ENCODE results near the gene SH3YL1. TPM values are rescaled to one million over a fixed set of nuclear protein-coding genes. Genes with fewer than 3 reads are reported as not detected.
A peak's percentile ranks its signal among the peaks of the same experiment; 100 is the strongest.

SH3YL1 gene
- polyA plus RNA-seq, 3 donors = 96.3 to 132 (median 114) TPM

DNA sequence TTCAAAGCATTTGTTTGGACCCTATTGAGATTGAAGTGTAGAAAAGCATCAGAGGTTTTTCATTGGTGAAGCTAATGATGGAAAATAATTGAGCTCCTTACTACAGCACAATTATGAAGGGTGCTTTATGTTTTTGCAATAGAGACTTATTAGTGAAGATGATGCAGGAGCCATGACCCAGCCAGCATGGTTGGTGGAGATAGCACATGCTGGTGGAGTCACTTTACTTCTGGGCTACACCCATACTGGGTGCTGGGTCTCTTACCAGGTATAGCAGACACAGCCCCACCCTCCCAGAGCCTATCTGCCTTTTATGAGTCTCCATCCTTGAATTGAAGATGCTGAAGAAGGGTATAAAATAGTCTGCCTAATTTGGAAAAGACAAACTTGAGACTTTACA lies 4.5 kb upstream of the SH3YL1 start:
- DNase-seq (ENCODE audit: extremely low read depth in 1 of 11, low read depth in 9 of 11, low spot score in 4 of 11) = no peak

DNA sequence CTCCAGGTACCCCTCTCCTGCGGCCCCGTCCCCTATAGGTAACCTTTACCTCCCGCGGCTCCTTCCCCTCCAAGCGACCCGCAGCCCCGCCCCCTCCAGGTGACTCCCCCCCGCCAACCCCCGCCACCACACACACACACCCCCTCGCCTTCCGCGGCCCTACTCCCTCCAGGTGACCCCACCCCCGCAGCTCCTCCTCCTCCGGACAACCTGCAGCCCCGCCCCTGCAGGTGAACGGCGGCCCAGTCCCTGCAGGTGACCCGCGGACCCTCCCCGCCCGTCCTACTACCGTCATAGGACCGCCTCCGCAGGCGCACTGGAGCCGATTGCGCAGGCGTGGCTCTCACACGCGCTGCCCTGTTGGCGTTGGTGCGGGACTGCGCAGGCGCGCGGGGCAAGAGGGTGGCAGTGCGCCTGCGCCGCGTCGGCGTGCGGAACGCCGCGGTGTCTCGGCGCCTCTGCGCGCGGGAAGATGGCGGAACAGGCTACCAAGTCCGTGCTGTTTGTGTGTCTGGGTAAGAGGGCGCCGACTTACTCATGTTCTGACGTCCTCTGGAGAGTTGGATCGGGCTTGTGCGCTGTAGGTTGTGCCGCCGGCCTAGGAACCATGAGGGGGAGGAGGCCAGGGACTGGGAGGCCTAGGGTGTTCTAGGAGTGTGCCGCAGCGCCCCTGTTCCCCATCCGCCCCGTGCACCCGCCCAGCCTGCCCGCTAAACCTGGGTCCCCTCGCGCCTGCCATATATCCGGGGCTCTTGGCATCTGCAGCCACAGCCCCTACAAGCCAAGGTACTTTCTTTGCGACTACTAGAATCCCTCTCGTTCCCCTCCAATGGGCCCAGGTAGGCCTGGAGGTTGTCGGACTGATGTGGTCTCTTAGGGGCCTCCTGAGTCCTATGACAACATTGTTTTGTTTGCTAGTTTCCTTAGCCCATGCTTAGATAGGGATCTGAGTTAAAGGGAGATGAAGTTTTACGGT lies 949 bp upstream of the SH3YL1 start, which contains the start of gene ACP1:
Gene ACP1 (plus strand): TSS at position 455 of the 976 bp plus-strand sequence. CDS start 18 bp downstream, at position 473.
- peak; percentile 89 to 95 (median 93) for DNase-seq (ENCODE audit: extremely low read depth in 1 of 11, low read depth in 9 of 11, low spot score in 4 of 11)

DNA sequence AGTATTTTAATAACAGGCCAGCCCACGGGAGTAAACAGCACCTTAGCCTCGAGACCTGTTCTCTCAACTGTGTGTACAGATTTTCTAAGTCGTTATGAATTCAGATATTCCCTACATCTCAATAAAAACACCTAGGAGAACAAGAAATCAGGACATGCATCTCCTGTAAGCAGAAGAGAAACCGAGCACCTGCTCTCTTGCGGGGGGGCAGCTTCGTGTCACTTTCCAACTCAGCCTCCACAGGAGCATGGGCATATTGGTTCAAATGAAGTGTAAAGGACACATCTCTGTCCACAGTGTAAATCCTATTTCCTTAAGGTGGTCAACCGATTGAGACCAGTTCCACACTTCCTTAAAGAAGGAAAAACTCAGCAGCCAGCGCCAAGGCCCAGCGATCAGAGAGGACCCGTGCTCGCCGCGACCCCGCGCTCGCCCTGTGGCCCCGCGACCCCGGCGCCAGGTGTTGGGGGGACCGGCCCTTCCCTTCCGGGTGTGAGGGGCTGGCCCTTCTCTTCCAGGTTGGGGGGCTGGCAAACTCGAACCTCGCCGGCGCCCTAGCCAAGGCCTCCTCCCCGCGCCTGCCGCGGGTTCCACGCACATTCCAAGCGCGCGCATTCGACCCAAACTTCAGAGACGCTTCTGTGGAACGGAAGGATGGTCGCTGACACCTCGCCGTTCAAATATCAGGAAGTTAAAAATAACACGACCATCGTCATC lies 652 bp downstream of the SH3YL1 start:
- DNase-seq (ENCODE audit: extremely low read depth in 1 of 11, low read depth in 9 of 11, low spot score in 4 of 11) = no peak

DNA sequence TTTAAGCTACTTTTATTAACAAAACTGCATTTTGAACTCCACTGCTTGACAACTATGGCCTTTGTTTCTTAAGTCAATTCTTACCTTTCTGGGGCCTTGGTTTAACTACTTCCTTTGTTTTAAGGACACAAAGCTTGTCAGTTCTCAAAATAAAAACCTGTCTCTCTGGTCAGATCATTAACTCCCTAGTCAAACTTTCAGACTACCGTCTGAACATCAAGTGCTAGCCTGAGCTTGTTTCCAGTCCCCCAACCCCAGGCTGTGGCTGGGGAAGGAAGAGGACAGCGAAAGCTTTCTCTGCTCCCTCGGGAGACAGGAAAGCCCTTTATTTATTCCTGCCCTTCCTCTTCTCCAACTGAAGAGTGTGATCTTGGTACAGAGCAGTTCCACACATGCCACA lies 1.7 kb downstream of the SH3YL1 start:
- no peak for DNase-seq (ENCODE audit: extremely low read depth in 1 of 11, low read depth in 9 of 11, low spot score in 4 of 11)

DNA sequence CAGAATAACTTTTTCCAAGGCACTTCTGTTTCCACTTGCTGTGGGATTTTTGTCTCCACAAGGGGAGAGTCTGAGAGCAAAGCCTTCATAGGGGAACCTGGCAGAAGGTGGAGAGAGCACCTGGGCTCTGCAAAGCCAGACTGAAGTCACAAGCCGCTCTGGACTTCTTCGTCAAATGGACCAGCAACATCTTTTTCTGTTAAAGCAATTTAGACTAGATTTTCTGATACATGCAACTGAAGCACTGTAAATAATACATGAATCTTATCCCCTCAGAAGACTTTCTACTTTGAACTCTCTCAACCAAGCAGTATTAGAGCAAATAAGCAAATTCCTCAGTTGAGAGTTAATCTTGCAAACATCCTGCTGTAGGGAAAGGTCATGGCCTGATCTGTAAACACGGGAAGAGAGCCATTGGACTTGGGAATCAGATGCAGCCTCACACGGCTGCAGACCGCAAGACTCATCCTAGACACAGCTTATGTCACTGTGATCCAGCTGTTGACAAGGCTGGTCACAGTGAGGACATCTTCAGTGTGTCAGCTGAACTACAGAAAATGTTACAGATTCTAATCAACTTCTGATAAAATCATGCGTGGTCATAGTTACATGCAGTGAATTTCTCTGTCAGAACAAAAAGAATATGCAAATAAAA lies 3.2 kb downstream of the SH3YL1 start:
- DNase-seq (ENCODE audit: extremely low read depth in 1 of 11, low read depth in 9 of 11, low spot score in 4 of 11) = peak in 1 of 11 donors; percentile 22

DNA sequence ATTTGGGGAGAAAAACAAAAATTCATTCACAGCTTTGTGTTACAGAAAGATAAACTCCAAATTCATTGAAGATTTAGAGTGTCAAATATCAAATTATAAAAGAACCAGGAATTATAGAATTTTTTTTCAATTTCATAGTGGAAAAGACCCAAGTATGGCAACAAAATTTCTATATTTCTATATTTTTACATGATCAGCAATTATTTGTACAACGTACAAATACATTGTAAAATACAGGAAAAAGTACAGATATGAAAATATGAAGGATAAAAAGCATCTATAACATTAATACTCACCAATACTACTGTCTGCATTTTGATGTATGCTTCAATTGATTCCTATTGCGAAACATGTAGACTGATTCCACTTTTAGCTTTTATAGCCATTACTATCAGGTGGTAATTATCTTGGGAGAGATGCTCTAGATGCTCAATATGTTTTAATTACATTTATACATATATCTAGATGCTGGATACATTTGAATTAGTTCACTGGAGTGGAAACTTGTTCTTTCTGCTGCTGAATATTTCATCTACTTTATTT lies 4.0 kb downstream of the SH3YL1 start:
- DNase-seq (ENCODE audit: extremely low read depth in 1 of 11, low read depth in 9 of 11, low spot score in 4 of 11) = no peak

DNA sequence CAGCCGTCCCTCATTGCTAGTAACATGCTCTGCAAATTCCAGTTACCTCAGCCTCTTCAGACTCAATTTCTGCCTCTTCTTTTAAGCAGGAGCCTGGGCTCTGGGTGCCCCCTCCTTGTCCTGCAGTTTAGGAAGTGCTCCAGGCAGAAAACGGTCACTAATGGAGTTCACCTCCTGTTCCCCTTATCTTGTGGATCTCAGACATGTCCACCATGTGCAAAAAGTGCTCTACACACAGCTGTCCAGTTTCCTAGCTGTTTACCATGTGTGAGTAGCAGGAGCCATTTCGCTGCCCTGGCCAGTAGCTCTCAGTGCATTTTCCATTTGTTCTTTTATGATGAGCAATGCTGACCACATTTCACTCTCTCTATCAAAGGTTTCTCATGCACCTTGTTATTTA lies 4.9 kb downstream of the SH3YL1 start:
- no peak for DNase-seq (ENCODE audit: extremely low read depth in 1 of 11, low read depth in 9 of 11, low spot score in 4 of 11)

DNA sequence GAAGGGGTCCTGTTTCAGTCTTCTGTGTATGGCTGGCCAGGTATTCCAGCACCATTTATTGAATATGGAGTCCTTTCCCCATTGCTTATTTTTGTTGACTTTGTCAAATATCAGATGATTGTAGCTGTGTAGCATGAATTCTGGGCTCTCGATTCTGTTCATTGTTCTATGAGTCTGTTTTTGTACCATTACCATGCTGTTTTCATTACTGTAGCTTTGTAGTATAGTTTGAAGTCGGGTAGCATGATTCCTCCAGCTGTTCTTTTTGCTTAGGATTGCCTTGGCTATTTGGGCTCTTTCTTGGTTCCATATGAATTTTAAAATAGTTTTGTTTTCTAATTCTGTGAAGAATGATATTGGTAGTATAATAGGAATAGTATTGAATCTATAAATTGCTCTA lies 6.0 kb downstream of the SH3YL1 start:
- no peak for DNase-seq (ENCODE audit: extremely low read depth in 1 of 11, low read depth in 9 of 11, low spot score in 4 of 11)

DNA sequence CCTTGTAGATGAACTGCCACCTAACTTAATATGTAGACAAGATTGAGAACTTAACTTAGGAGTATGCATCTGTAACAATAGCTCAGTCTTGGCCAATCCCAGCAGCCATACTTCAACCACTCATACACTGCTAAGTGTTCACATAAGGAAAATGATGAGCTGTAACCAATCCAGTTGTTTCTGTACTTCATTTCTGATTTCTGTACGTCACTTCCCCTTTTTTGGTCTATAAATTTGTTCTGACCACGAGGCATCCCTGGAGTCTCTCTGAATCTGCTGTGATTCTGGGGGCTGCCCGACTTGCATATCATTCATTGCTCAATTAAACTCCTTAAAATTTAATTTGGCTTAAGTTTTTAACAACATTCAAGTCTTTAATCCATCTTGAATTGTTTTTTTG lies 6.4 kb downstream of the SH3YL1 start:
- DNase-seq (ENCODE audit: extremely low read depth in 1 of 11, low read depth in 9 of 11, low spot score in 4 of 11) = no peak

DNA sequence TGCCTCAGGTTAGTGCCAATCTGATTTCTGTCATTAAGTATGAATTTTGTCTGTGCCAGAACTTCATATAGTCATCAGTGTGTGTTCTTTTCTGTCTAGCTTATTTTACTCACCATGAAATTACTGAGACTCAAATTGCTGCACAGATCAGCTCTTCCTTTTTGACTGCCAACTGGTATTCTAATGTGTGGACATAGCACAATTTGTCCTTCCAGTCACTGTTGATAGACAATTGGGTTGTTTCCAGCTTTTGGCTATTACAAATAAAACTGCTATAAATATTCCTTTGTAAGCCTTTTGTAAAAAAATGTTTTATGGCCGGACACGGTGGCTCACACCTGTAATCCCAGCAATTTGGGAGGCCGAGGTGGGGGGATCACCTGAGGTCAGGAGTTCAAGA lies 7.7 kb downstream of the SH3YL1 start:
- no peak for DNase-seq (ENCODE audit: extremely low read depth in 1 of 11, low read depth in 9 of 11, low spot score in 4 of 11)

DNA sequence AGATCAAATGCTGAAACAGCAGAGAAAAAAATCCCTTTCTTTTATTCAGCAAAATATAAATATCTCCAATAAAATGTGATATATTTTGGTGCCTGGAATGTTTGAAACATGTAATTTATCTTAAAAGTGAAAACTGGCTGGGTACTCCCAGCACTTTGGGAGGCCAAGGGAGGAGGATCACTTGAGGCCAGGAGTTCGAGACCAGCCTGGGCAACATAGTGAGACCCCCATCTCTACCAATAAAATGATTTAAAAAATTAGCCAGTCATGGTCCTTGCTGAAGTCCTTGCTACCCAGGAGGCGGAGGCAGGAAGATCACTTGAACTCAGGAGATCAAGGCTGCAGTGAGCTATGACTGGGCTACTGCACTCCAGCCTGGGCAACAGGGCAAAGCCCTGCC lies 8.6 kb downstream of the SH3YL1 start:
- DNase-seq (ENCODE audit: extremely low read depth in 1 of 11, low read depth in 9 of 11, low spot score in 4 of 11) = no peak

DNA sequence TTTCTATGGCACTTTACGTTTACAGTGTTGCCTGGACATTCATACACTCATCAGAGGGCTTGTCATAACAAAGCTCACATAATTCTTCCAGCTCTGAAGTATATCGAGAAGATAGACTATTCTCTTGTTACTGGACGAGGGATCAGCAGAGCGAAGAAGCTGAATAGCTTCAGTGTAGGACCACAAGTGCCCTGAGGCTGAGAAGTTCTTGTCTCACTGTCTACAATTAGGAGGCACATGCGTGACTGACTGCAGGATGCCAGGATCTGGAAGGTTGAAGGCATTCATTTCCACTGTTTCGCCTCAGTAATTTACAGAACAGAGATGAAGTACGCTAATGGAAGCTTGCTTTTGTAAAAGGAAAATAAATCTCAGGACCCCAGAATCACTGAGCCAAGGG lies 9.6 kb downstream of the SH3YL1 start:
- peak in 1 of 11 donors; percentile 25 for DNase-seq (ENCODE audit: extremely low read depth in 1 of 11, low read depth in 9 of 11, low spot score in 4 of 11)

DNA sequence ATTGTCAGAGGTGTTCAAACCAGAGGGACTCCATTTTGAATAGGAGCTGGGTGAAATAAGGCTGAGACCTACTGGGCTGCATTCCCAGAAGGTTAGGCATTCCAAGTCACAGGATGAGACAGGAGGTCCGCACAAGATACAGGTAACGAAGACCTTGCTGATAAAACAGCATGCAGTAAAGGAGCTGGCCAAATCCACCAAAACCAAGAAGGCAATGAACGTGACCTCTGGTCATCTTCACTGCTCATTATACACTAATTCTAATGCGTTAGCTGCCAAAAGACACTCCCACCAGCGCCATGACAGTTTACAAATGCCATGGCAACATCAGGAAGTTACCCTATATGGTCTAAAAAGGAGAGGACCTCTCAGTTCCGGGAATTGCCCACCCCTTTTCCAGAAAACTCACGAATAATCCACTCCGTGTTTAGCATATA lies 10.6 kb downstream of the SH3YL1 start:
- no peak for DNase-seq (ENCODE audit: extremely low read depth in 1 of 11, low read depth in 9 of 11, low spot score in 4 of 11)

DNA sequence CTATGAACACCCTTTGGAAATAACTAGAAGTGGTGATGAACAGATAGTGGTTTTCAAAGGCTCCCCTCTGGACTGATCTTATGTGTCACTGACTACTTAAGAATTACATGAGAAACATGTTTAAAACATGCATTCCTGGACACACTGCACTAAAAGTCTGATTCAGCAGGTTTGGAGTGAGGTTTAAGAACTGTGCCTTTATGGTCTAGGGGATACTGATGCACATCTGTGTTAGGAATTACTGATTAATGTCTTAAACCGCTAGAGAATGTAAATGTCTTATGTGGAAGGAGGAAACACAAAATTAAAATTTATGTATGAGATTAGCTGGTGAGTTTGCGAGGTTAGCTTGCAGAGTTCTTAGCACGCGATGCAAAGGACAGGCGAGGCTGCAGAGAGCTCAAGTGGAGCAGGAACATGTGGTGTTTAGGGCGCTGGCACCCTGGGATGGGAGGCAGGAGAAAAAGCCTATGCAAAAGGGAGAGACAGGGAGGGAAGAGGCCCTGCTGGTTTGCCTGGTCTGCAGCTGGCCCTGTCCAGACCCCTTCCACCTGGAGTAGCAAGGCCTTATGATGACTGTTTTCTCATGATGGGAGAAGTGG lies 11.7 kb downstream of the SH3YL1 start:
- no peak for DNase-seq (ENCODE audit: extremely low read depth in 1 of 11, low read depth in 9 of 11, low spot score in 4 of 11)

DNA sequence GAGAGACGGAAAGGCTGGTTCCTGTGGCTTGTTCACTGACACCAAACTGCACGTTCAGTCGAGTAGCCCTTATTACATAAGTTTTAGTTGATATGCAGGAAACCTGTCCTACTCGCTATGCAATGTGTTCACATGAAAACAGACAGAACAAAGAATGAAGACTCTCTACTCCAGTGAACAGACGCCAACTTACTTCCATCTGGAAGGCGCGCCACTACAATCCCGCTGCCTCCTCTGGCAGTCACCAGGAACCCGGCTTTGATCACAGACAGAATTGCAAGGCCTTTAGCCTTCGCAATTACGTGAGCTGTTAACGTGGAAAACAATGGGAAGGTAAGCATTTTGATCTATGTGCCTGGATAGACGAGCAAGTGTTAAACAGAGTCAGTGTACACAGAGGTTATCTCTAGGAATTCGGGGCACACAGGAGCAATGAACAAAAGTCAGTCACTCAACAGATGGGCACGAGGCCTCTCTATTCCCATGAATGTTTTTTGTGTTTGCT lies 14.2 kb downstream of the SH3YL1 start:
- no peak for DNase-seq (ENCODE audit: extremely low read depth in 1 of 11, low read depth in 9 of 11, low spot score in 4 of 11)

DNA sequence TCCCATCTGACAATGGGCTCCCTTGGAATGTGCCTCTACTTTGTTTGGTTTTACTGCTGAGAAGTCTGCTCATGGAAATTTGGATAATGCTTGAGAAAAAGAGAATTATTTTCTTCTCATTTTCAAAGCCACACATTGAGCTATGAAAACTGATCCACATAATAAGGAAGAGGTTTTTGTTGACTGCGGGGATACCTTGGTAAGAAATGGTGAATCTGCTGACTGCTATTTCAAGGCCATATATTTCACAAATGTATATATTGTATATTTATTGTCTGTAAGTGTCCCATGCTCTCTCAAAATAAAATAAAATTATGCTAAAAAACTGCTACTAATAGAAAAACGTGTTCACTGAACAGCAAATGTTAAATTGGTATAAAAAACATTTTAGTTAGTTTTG lies 15.1 kb downstream of the SH3YL1 start:
- no peak for DNase-seq (ENCODE audit: extremely low read depth in 1 of 11, low read depth in 9 of 11, low spot score in 4 of 11)

DNA sequence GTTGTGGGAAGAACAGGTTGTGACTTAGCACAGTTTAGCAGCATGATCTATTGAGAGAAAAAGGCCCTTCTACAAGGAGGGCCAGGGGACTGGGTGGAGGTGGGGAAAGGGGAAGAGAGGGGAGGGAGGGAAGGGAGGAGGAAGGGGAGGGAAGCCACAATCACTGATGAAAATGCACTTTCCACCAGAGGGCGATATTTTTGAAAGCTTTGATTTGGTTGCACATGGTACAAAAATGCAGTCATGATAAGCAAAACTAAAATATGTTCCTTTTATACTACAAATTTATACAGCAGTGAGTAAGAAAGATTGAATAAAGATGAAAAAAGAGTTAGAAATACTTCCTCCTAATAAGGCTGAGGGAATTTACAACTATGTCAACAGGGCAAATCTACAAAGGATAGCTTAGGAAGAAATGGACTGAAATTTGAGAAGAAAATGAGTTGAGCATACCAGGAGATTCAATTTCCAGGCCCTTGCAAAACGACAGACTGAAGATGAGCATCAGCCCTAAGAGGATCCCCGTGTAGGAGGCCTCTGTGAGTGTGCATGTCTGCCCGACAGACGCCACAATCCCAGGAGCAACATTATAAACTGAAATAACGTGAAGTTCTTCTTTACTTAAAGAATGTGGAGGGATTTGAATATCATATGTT lies 17.2 kb downstream of the SH3YL1 start:
- DNase-seq (ENCODE audit: extremely low read depth in 1 of 11, low read depth in 9 of 11, low spot score in 4 of 11) = peak in 2 of 11 donors; percentile 48 to 66

DNA sequence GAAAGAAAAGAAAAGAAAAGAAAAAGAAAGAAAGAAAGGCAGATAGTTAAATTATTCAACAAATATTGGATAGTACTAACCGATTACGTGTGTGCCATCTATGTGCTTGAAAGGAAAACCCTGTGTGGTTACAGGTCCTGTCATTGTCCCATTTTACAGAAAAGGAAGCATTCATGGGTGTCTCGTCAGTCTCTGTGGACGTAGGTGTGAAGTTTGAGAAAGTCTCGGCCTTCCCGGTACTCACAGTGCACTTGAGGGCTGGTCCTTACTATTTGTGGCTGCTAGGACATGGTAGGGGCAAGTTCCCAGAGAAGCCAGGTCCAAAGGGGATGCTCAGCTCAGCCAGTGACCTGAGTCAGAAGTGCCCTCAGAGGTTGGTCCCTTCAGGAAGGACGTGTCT lies 19.3 kb downstream of the SH3YL1 start:
- DNase-seq (ENCODE audit: extremely low read depth in 1 of 11, low read depth in 9 of 11, low spot score in 4 of 11) = no peak
